HCEC 1CT (cell line): ENCODE data around the gene STX17.
"Not testable (repeated sequence)": the region's sequence is repeated elsewhere in the genome, so short reads cannot be mapped to it uniquely, and the experiment has no call there.

ENCODE experiments used
- DNase-seq: peaks from one replicate; pipeline ENCODE4 v3.0.0-alpha.2; 2017

Gene STX17

DNA sequence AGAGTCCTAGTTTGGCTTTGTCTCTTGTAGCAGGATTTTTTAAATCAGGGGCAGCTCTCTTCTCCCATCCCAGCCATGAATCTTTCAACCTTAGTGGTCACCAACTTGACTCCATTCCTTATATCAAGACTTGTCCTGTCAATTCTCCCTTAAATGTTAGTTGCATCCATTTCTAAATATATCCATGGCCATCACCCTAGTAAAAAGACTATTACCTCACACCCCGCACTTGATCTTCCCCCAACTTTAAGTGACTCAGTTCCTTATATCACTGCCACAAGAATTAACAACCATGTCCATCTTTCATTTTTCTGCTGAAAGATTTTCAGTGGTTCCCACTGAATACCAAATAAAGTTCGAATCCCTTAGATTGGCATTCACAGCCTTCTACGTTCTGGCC lies 67.0 kb downstream of the STX17 start:
- DNase-seq, result no peak

DNA sequence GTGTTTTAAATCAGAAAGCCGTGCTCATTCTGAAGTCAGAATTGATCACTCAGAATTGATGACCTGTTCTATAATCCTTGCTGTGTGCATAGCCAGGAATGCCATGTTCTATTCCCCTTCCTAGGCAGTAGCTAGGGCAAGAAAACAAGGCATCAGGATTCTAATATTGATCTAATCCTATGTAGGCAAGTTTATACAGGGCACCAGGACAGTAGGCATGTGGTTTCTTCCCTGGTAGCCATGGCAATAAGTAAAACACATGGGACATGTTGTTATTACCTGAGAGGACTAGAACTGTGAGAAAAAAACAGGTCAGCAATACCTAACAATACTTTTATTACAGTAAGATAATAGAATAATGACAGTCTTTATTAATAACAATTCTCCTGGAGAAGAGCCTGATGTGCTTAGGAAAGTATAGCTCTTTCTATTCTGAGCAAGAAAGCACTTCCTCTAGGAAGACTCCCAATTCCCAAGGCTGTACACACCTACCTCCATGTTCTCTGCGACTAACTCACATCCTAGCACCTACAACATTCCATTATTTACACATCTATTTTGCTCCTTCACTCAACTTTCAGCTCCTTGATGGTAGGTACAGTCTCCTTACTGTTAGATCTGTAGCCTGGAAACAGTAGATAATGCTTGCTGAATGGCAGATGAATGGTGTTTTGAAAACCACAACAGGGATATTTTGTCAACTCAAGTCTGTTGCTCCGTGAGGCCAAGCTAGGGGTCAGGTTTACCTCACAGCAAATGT lies 70.8 kb downstream of the STX17 start:
- DNase-seq, result no peak

DNA sequence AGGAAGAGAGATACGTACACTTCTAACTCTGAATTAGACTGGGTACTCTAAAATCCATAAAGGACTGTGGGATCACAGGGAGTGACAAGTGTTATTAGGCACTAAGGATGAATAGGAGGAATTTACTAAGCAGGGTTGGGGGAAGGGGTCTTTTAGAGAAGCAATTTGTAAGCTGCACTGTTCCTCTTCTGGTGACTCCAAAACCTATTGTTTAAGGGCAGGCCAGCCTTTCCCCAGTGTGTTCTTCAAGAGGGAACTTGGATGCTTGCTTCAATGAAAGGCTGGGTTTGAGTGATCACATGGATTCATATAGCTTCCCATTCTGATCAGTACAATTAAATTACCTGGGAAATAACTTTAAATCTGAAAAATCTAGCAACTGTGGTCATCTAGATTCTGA lies 71.8 kb downstream of the STX17 start:
- no peak for DNase-seq

DNA sequence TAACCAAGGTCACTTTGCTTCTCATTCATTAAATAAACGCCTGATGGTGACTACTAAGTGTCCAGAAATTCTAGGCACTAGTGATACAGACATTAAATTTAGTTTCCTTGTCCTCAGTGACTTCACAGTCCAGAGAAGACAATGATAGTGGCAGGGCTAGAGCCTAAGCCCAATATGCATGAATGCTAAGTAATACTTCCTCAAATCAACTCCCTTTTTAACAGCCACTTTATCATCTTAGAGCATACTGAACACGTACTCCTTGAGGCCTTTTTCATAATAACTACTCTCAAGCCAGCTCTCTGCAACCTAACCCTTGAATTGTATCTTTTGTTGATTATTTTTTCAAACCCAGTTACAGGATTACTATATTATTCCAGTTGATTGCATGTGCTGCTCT lies 74.1 kb downstream of the STX17 start:
- DNase-seq, result no peak

DNA sequence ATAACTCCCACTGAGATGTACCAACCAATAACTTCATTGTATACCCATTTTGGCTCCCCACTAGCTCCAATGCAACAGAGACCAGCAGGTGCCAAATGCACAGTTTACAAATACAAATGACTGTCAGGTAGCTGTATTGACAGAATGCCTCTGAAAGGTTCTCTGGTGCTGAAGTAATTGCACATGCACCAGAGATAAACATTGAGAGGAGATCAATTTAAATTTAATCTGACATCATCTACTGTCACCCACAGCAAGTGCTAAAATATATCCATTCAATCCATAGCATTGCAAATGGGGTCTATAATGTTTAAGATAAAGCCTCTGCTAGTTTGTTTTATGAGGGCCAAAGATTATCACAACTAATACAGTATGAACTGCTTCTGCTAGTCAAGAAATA lies 80.2 kb downstream of the STX17 start:
- no peak for DNase-seq

DNA sequence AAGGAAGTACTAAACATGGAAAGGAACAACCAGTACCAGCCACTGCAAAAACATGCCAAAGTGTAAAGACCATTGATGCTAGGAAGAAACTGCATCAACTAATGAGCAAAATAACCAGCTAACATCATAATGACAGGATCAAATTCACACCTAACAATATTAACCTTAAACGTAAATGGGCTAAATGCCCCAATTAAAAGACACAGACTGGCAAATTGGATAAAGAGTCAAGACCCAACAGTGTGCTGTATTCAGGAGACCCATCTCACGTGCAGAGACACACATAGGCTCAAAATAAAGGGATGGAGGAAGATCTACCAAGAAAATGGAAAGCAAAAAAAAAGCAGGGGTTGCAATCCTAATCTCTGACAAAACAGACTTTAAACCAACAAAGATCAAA lies 84.1 kb downstream of the STX17 start:
- DNase-seq, result not testable (repeated sequence)

DNA sequence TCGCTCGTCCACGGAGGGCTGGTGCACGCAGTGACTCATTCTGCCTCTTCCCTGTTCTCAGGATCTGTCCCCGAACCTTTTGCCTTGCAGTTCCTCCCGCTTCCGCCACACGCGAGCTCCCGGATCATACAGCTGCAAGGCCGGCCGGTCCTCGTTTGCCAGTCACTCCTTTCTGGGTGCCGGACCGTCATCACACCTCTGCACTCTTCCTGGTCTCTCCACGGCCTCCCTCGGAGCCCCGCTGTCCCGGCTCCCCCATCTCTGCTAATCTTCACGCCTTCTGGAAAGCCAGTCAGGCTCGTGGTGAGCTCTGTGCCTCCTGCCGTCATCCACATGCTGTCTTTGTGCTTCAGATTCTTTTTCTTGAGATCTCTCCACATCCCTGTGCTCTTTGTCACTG lies 91.8 kb downstream of the STX17 start:
- no peak for DNase-seq

DNA sequence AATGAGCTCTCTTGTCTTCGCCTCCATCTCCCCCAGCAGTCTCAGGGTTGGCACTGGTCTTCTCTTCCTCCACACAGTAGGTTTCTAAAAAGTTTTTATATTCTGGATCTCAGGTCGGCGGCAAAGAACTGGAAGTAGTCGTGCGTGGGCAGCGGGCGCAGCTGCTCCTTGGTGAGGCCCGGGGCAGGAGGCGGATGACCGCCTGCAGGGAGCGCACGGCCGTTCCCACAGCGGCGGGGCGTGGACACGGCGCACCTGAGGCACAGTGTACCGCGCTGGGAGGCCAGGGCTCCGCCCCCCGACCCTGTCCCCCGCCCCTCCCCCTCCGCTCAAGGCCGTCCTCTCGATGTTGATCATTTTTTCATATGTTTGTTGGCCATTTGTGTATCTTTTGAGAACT lies 92.4 kb downstream of the STX17 start:
- DNase-seq, result no peak

DNA sequence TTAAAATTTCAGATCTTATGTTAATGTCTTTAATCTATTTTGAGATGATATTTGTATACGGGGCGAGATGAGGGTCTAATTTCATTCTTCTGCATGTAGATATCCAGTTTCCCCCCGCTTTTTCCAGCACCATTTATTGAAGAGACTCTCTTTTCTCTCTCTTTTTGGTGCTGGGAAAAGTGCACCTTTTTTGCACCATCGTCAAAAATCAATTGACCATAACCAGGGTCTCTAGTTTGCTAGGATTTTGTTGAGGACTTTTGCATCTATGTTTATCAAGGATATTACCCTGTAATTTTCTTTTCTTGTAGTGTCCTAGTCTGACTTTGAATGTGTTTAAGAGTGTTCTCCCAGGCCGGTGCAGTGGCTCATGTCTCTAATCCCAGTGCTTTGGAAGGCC lies 93.3 kb downstream of the STX17 start:
- no peak for DNase-seq

DNA sequence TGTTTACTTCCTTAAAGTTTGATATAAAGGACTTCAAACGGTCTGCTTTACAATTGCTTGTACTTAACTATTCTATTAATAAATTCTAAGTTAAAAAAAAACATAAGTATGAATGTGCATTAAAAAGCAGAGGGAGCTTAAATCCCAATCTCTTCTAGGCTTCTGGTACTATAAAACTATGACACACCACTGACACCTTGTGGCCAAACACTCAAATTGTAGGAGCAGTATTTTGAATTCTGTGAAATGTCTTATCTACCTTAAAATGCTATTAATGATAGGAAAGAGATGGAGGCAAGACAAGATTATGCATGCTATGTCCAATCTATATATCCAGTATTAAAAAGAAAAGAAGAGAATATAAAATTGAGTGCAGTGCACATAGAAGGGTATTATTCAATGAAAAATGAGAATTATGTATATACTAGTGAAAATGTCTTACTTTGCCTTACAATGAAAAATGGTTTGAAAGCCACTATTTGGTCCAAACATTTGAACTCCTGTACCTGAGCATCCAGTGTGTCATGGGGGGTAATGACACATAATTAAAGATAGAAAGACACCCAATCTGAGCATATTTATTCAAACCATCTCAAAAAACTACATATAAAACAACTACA lies 104.7 kb downstream of the STX17 start:
- peak; percentile 58 for DNase-seq

DNA sequence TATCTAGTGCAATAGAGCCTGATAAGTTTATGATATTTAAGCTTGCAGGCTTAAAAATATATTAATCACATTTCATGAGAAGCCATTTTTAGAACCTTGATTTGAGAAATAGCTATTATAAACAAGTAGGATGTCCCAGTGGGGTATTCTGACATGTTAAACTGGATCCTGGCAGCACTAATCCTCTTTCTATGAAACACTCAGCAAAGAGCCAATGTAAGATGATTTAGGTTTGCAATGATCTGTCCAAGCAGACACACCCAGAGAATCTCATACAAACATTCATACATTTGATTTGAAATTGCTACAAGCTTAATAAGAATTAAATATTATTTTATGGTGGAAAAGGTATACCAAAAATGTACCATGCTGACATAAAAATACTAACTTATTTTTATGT lies 105.8 kb downstream of the STX17 start:
- no peak for DNase-seq

DNA sequence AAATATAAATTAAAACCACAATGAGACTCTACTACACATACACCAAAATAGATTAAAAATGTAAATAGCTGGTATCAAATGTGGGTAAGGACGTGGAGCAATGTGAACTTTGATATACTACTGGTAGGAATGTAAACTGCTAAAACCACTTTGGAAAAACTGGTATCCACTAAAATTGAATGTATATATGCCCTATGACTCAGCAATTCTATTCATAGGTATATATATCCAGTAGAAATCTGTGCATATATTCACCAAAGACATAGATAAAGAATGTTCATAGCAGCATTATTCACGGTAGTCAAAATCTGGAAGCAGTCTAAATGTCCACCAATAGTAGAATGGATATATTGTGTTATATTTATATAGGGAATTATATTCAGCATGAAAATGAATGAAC lies 107.1 kb downstream of the STX17 start:
- no peak for DNase-seq

DNA sequence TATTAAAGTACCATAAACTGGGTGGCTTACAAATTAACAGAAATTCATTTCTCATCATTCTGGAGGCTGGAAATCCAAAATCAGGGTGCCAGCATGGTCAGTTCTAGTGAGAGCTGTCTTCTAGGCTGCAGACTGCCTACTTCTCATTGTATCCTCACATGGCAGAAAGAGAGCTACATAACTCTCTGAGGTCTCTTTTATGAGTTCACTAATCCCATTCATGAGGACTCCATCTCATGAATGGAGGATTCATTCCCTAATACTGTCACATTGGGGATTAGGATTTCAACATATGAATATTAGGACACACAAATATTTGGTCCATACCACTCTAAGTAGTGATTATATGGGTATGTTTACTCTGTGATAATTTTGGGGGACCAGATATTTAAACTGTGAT lies 108.4 kb downstream of the STX17 start:
- no peak for DNase-seq

DNA sequence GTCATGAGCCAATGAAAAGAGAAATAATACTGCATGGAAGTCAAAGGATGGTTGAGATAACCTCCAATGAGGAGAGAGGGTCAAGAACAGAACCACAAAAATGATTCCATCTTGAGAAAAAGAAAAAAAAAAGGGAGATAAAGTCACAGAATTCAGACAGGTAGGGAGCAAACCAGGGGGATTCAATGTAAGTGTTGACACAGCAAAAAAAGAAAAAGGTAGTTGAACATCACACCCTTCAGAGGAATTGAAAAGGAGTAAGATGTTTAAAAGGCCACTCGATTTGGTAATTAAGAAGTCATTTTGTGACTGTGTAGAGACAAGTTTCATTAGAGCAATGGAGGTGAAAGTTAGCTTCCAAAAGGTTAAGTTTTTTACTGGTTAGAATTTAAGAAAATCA lies 113.1 kb downstream of the STX17 start:
- no peak for DNase-seq
